Dendritic cell treated with granulocyte-macrophage colony-stimulating factor and Interleukin-4, amounts not matched to agents 40 ng/mL and 50 ng/mL, for 4 days (primary cell): ENCODE data around the gene ADORA1.

Experiments
- H3K27ac Mint-ChIP-seq: one replicate; pipeline ENCODE4 v1.8.0; 2022; ENCODE audit warnings: mild to moderate bottlenecking, mixed read lengths
- H3K27me3 Mint-ChIP-seq: one replicate; pipeline ENCODE4 v1.8.0; 2022; ENCODE audit warnings: mild to moderate bottlenecking, mixed read lengths
- H3K36me3 Mint-ChIP-seq: one replicate; pipeline ENCODE4 v1.8.0; 2022; ENCODE audit warnings: low read depth, mixed read lengths
- H3K4me1 Mint-ChIP-seq: one replicate; pipeline ENCODE4 v1.8.0; 2022; ENCODE audit warnings: low read depth, mixed read lengths
- H3K4me3 Mint-ChIP-seq: one replicate; pipeline ENCODE4 v1.8.0; 2022; ENCODE audit warnings: mild to moderate bottlenecking, moderate library complexity, mixed read lengths
- H3K9me3 Mint-ChIP-seq: one replicate; pipeline ENCODE4 v1.8.0; 2022; ENCODE audit warnings: mixed read lengths
- intact Hi-C: fragments of 100-400 bp; cut with micrococcal nuclease; formaldehyde crosslinking; loops from one replicate; pipeline ENCODE4 v1.15.0; 2022

The ADORA1 gene

GRCh38 chr1:203148579-203148978, 21.1 kb downstream of the ADORA1 start:
- Mint-ChIP-seq H3K27ac (no peak overlapping the region), H3K27me3 (peaks cover 61% of the 10 kb centered on the region), H3K36me3 (no peaks in the 10 kb centered on the region), H3K4me1 (peaks cover 20% of the 10 kb centered on the region), H3K9me3 (no peaks in the 10 kb centered on the region), H3K4me3 (no peak overlapping the region)
- intact Hi-C loops: no loop called here

DNA sequence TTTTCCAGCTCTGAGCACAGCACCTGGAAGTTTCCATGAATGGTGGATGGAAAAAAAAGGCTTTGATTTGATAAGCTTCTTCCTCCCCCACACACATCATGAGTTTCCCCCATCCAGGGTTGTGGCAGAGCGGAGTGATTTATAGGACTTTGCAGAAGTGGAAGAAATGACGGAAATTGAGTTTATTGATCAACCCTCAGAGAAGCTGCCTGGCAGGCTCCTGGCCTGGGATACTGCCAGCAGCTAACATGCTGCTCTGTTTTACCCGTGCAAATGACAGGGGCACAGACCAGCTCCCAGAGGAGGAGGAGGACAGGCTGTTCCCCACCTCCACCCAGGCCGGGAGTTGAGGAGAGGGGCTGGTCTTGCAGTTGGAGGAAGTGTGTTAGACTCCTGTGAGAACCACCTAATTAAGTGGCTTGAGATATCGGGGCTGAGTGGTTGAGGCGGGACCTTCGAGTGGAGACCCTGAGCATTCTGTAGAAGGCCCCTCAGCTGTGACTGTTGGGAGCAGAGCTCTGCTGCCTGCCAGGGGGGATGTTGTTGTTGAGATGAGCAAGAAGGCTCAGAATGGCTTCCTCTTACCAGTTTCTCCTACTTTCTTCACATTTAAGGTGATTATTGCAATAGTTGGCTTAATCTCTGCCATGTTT, 21.8 kb downstream of the ADORA1 start:
- no peak overlapping the region for H3K4me3 Mint-ChIP-seq
- no peaks in the 10 kb centered on the region for H3K36me3 Mint-ChIP-seq
- peaks cover 23% of the 10 kb centered on the region for H3K4me1 Mint-ChIP-seq
- intact Hi-C loops: no loop called here
- H3K27ac Mint-ChIP-seq: no peak overlapping the region
- H3K27me3 Mint-ChIP-seq: peaks cover 66% of the 10 kb centered on the region
- H3K9me3 Mint-ChIP-seq: no peaks in the 10 kb centered on the region

- intact Hi-C loops: no loop called here
- peaks cover 26% of the 10 kb centered on the region for H3K4me1 Mint-ChIP-seq
- no peak overlapping the region for H3K27ac Mint-ChIP-seq
- H3K4me3 Mint-ChIP-seq: no peak overlapping the region
- H3K9me3 Mint-ChIP-seq: no peaks in the 10 kb centered on the region
- H3K36me3 Mint-ChIP-seq: no peaks in the 10 kb centered on the region
- H3K27me3 Mint-ChIP-seq: peaks cover 65% of the 10 kb centered on the region
Measured at GRCh38 chr1:203150511-203151297, 23.2 kb downstream of the ADORA1 start.

DNA sequence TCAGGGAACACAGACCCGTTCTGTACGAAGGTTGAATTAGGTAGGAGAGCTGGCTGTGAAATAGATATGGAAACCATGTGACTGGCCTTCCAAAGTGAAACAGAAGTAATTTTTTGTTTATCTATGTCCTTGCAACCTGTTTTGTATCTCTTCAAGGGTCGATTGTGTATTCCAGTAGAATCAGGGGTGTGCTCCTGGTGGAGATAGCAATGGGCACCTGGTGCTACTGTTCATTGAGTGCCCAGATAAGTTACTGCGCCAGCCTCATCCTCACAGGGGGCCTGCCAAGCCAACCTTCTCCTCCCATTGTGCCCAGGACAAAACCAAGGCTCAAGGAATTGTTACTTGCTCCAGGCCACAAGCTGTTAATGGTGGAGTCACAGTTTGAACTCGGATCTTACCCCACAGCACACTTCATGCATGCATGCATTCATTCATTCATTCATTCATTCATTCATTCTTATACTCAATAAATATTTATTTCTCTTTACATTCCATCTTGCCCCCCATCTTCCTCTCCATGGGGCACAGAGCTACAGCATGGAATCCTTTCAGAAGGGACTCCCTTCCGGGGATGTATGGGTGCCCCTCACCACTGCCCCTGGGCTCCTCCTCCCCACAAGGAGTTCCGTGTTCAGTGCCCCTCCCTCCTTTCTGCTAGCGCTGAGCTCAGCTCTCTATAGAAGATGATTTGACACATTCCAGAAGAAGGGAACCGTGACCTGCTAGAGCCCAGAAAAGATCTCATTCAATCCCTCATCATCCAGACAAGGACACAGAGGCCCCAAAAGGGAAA, 24.0 kb downstream of the ADORA1 start:
- H3K4me3 Mint-ChIP-seq: no peak overlapping the region
- no peak overlapping the region for H3K27ac Mint-ChIP-seq
- H3K9me3 Mint-ChIP-seq: no peaks in the 10 kb centered on the region
- H3K27me3 Mint-ChIP-seq: peaks cover 66% of the 10 kb centered on the region
- intact Hi-C loops: no loop called here
- no peaks in the 10 kb centered on the region for H3K36me3 Mint-ChIP-seq
- peaks cover 26% of the 10 kb centered on the region for H3K4me1 Mint-ChIP-seq

- peaks cover 67% of the 10 kb centered on the region for H3K27me3 Mint-ChIP-seq
- no peak overlapping the region for H3K27ac Mint-ChIP-seq
- H3K36me3 Mint-ChIP-seq: no peaks in the 10 kb centered on the region
- H3K4me3 Mint-ChIP-seq: no peak overlapping the region
- H3K4me1 Mint-ChIP-seq: peaks cover 26% of the 10 kb centered on the region
- intact Hi-C loops: no loop called here
- H3K9me3 Mint-ChIP-seq: no peaks in the 10 kb centered on the region
Measured at GRCh38 chr1:203152158-203153034, 24.9 kb downstream of the ADORA1 start.

DNA sequence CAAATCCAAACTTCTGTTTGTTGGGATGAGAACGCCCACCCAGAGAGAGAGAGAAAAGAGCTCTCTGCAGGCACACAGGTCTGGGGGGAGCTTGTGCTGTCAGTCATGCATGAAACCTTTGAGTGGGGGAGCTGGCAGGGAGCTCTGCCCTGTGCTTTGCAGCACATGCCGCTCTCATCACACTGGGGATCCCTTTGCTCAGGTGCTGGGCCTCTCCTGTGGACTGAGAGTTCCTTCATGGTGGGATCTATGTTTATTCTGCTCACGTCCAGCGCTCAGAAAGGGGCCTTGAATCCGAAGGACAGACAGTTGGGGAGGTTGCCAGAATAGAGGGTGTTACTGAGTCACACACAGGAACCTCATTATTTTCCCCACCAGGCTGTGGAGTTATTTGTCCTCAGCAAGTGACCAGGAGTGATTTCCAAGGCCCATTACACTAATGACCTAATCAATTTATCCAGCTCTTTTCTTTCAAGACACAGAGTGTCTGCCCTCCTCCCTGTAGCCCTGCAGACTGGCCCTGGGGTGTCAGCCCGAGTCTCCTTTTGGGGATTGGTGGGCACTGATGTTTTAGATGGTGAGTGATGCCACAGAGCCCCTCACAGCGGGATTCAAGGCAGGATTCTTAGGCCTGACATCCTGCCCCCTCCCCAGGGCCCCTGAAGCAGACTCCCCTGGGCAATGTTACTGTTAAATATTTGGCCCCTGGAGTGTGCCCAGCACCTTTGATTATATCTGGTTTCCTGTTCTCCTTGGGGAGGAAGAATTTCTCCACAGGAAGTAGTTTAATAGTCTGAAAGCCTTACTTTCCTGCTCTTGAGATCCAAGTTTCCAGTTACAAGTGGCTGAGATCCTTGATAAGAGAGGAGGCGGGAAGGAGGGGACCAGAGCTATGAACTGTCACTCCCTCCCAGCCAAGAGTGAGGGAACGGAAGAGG, 25.8 kb downstream of the ADORA1 start:
- peaks cover 76% of the 10 kb centered on the region for H3K27me3 Mint-ChIP-seq
- peaks cover 26% of the 10 kb centered on the region for H3K4me1 Mint-ChIP-seq

DNA sequence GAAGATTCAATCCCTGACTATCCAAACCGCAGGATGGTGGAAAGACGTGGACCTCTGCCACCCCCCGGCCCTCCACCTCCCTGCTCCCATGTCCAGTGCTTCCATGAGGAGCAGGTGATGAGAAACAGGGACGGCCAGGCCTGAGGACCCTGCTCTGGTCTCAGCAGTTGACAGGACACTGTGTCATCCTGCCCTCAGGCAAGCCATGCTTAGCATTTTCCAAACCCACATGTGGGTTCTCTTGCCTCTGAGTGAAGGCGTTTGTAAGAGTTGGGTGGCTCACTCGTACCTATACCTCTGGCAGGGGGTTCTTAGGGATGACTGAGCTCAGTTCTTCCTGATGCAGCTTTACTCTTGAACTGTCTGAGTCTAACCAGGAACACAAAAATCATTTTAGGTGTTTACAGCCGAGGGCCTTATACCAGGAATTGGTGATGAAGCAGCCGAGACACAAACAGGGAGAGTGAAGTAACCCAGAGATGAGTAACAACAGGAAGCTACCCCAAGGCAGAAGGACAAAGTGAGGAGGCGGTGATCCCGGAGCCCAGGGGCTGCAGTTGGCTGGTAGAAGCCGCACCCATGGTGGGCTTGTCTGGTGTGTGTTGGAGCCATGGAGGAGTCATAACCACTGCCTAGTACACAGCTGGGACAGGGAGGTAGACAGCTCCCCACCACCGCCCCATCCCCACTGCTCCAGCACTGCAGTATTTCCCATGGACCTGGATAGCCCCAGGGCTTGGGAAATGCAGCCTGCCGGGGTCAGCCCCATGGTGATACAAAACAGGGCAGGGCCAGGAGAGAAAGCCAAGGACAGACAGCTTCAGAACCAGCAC, 26.7 kb downstream of the ADORA1 start:
- peaks cover 9% of the 10 kb centered on the region for H3K9me3 Mint-ChIP-seq
- H3K27me3 Mint-ChIP-seq: peaks cover 77% of the 10 kb centered on the region
- no peak overlapping the region for H3K4me3 Mint-ChIP-seq
- intact Hi-C loops: no loop called here
- H3K36me3 Mint-ChIP-seq: no peaks in the 10 kb centered on the region
- H3K4me1 Mint-ChIP-seq: peaks cover 24% of the 10 kb centered on the region
- no peak overlapping the region for H3K27ac Mint-ChIP-seq

More for the DNA sequence above, 25.8 kb downstream of the ADORA1 start:
- intact Hi-C loops: no loop called here
- Mint-ChIP-seq H3K4me3 (no peak overlapping the region), H3K36me3 (no peaks in the 10 kb centered on the region), H3K9me3 (peaks cover 4% of the 10 kb centered on the region), H3K27ac (no peak overlapping the region)

GRCh38 chr1:203156280-203156679, 28.8 kb downstream of the ADORA1 start:
- no peak overlapping the region for H3K27ac Mint-ChIP-seq
- H3K9me3 Mint-ChIP-seq: peaks cover 9% of the 10 kb centered on the region
- H3K36me3 Mint-ChIP-seq: no peaks in the 10 kb centered on the region
- H3K4me1 Mint-ChIP-seq: peaks cover 7% of the 10 kb centered on the region
- H3K27me3 Mint-ChIP-seq: peaks cover 73% of the 10 kb centered on the region
- H3K4me3 Mint-ChIP-seq: no peak overlapping the region
- intact Hi-C loops: no loop called here

- H3K9me3 Mint-ChIP-seq: peaks cover 9% of the 10 kb centered on the region
- H3K4me3 Mint-ChIP-seq: no peak overlapping the region
- no peaks in the 10 kb centered on the region for H3K36me3 Mint-ChIP-seq
- H3K27ac Mint-ChIP-seq: no peak overlapping the region
- peaks cover 23% of the 10 kb centered on the region for H3K4me1 Mint-ChIP-seq
- H3K27me3 Mint-ChIP-seq: peaks cover 62% of the 10 kb centered on the region
- intact Hi-C loops: no loop called here
Measured at GRCh38 chr1:203158423-203158822, 30.9 kb downstream of the ADORA1 start.

- Mint-ChIP-seq H3K36me3 (no peaks in the 10 kb centered on the region), H3K9me3 (peaks cover 9% of the 10 kb centered on the region), H3K27ac (no peak overlapping the region), H3K27me3 (peaks cover 59% of the 10 kb centered on the region), H3K4me3 (no peak overlapping the region), H3K4me1 (peaks cover 28% of the 10 kb centered on the region)
- intact Hi-C loops: no loop called here
Measured at GRCh38 chr1:203158960-203159665, 31.6 kb downstream of the ADORA1 start.

GRCh38 chr1:203159844-203160243, 32.3 kb downstream of the ADORA1 start:
- intact Hi-C loops: no loop called here
- Mint-ChIP-seq H3K27ac (no peak overlapping the region), H3K9me3 (peaks cover 9% of the 10 kb centered on the region), H3K27me3 (peaks cover 59% of the 10 kb centered on the region), H3K4me1 (peaks cover 29% of the 10 kb centered on the region), H3K4me3 (no peak overlapping the region), H3K36me3 (no peaks in the 10 kb centered on the region)
